ENCODE results near the gene NSFL1C.

NSFL1C gene

DNA sequence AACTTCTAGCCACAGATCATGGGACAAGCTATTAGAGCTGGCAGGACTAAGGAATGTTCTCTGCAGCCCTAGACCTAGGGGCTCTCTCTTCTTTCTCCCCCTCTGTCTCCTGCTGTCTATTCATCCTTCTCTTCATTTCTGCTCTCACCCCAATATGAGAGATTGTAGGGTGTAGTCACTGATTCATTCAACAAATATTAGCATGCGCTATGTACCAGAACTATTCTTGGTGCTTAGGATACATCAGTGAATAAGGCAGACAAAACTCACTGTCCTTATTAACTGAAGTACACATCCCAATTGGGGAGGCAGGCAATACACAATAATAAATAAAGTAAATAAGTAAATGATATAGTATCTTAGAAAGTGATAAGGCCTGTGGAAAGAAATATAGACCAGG, 39.2 kb upstream of the NSFL1C start:
- no peak overlapping the region for H3K9ac ChIP-seq

DNA sequence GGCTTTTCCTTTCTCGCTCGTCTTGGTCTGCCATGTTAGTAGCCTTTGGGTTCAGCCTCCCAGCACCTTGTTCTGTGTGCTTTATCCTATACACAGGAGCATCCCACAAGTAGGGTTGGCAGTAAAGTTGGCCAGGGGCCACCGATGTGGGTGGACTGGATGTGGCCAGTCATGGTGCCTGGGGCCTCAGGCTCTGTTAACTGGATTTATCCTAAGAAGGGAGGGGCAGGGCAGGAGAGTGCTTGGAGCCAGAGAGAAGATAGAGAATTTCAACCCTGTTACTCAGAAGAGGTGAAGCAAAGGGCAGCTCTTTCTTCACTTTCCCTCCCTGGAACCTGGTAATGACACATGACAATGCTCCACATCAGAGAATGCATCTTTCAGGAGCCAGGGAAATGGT, 38.7 kb upstream of the NSFL1C start:
- TF ChIP-seq CTCF (IDR thresholded peaks at IDR 0.05), result no peak
- no peaks in the 10 kb centered on the region for H3K79me2 ChIP-seq
- H3K27me3 ChIP-seq (ENCODE audit: control insufficient read depth, insufficient read depth, low read length), result no peaks in the 10 kb centered on the region
- H3K9me3 ChIP-seq (ENCODE audit: control insufficient read depth, low read length), result no peaks in the 10 kb centered on the region
- no peak overlapping the region for H3K4me3 ChIP-seq (ENCODE audit: low read depth, low read length)
- H3K4me2 ChIP-seq (ENCODE audit: low read length), result no peak overlapping the region
- H3K27ac ChIP-seq, result no peak overlapping the region
- no peaks in the 10 kb centered on the region for H3K36me3 ChIP-seq (ENCODE audit: control insufficient read depth, insufficient read depth, low read length)
- H3K4me1 ChIP-seq, result no peaks in the 10 kb centered on the region
- no peak overlapping the region for H2AFZ ChIP-seq
- H3K9ac ChIP-seq, result no peak overlapping the region

More for the DNA sequence above, 39.2 kb upstream of the NSFL1C start:
- no peaks in the 10 kb centered on the region for H3K36me3 ChIP-seq (ENCODE audit: control insufficient read depth, insufficient read depth, low read length)
- no peaks in the 10 kb centered on the region for H3K9me3 ChIP-seq (ENCODE audit: control insufficient read depth, low read length)
- no peak overlapping the region for H3K4me2 ChIP-seq (ENCODE audit: low read length)
- H3K79me2 ChIP-seq, result no peaks in the 10 kb centered on the region
- no peaks in the 10 kb centered on the region for H3K4me1 ChIP-seq
- no peak overlapping the region for H3K4me3 ChIP-seq (ENCODE audit: low read depth, low read length)
- TF ChIP-seq CTCF (IDR thresholded peaks at IDR 0.05), result no peak
- H2AFZ ChIP-seq, result no peak overlapping the region
- H3K27me3 ChIP-seq (ENCODE audit: control insufficient read depth, insufficient read depth, low read length), result no peaks in the 10 kb centered on the region
- H3K27ac ChIP-seq, result no peak overlapping the region

- H3K4me2 ChIP-seq (ENCODE audit: low read length), result no peak overlapping the region
- peak overlapping the region; percentile 13 for H2AFZ ChIP-seq
- no peaks in the 10 kb centered on the region for H3K4me1 ChIP-seq
- no peaks in the 10 kb centered on the region for H3K9me3 ChIP-seq (ENCODE audit: control insufficient read depth, low read length)
- TF ChIP-seq CTCF (IDR thresholded peaks at IDR 0.05), result peak; percentile 86
- no peak overlapping the region for H3K9ac ChIP-seq
- H3K27me3 ChIP-seq (ENCODE audit: control insufficient read depth, insufficient read depth, low read length), result no peaks in the 10 kb centered on the region
- no peaks in the 10 kb centered on the region for H3K36me3 ChIP-seq (ENCODE audit: control insufficient read depth, insufficient read depth, low read length)
- no peaks in the 10 kb centered on the region for H3K79me2 ChIP-seq
- H3K4me3 ChIP-seq (ENCODE audit: low read depth, low read length), result no peak overlapping the region
- H3K27ac ChIP-seq, result no peak overlapping the region
Observed at GRCh38 chr20:1503564-1504227, 37.0 kb upstream of the NSFL1C start.

DNA sequence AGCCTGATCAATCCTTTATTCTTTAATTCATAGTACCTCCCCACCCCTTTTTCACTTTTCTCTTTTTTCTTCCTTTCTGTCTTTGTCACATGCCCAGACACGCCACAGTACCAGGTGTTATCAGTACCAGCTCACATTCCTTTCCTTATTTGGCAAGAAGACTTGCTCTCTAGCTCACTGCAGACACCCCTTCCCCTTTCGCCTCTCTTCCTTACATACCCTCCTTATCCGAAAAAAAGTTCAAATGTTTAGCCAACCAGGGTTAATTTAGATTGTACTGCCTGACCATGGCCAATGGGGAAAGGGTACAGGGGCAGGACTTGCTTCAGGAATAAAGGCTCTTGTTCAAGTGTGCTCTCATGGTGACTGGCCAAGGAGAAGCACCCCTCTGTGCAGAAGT, 33.8 kb upstream of the NSFL1C start:
- TF ChIP-seq CTCF (IDR thresholded peaks at IDR 0.05), result no peak
- Histone ChIP-seq H3K27me3 (ENCODE audit: control insufficient read depth, insufficient read depth, low read length) (no peaks in the 10 kb centered on the region), H3K27ac (no peak overlapping the region), H3K4me3 (ENCODE audit: low read depth, low read length) (no peak overlapping the region), H3K9me3 (ENCODE audit: control insufficient read depth, low read length) (no peaks in the 10 kb centered on the region), H3K4me1 (no peaks in the 10 kb centered on the region), H3K79me2 (no peaks in the 10 kb centered on the region), H3K9ac (no peak overlapping the region), H3K4me2 (ENCODE audit: low read length) (no peak overlapping the region), H3K36me3 (ENCODE audit: control insufficient read depth, insufficient read depth, low read length) (no peaks in the 10 kb centered on the region), H2AFZ (no peak overlapping the region)
